GM12878 (cell line): ENCODE results near the gene CDH4. TPM values are rescaled to one million over a fixed set of nuclear protein-coding genes. Genes with fewer than 3 reads are reported as not detected.

ENCODE experiments used
- ATAC-seq: fragments of 200-7000 bp; cut with Tn5 transposase; 3 replicates; pipeline ENCODE4 v1.9.1; 2020; ENCODE audit warnings: mild to moderate bottlenecking, moderate library complexity
- BruUV-seq: library from RNA; stranded (reverse); fragments of 400-500 nt; replicated peaks from 2 replicates; lab custom pipeline; 2021; lab: Mats Ljungman, UMichigan
- CTCF ChIA-PET: fragments of 300-600 bp; sonication (Branson Sonifier 250); formaldehyde crosslinking; extraction: SDS; loops from one replicate; lab custom pipeline; 2021; ENCODE audit warnings: inconsistent platforms; lab: Yijun Ruan, JAX
- POLR2A ChIA-PET: fragments of 350-600 bp; formaldehyde crosslinking; extraction: SDS; loops from one replicate; lab custom pipeline; 2021; ENCODE audit warnings: inconsistent platforms; lab: Charles Lee
- RAD21 ChIA-PET: fragments of 300-600 bp; sonication (Branson Sonifier 250); formaldehyde crosslinking; loops from one replicate; lab custom pipeline; 2023; ENCODE audit warnings: antibody characterized with exemption; ENCODE audit not compliant: unreplicated experiment; lab: Charles Lee
- SMC1A ChIA-PET: fragments of 300-600 bp; sonication (Branson Sonifier 250); formaldehyde crosslinking; loops from one replicate; lab custom pipeline; 2023; ENCODE audit not compliant: unreplicated experiment, uncharacterized antibody; lab: Charles Lee
- DNase-seq: peaks from one replicate; pipeline ENCODE4 v3.0.0-alpha.2; 2011; ENCODE audit warnings: low read depth, low spot score
- FAIRE-seq: peaks from 3 replicates; lab custom pipeline; 2011; peaks lifted over from hg19 to GRCh38; lab: Jason Lieb, UNC
- H2AFZ ChIP-seq: 2 replicates; pipeline ENCODE4 v1.6.0; 2011; ENCODE audit warnings: low read depth, low read length, control low read depth; ENCODE audit not compliant: control insufficient read depth
- H3K27ac ChIP-seq: 2 replicates; pipeline ENCODE4 v1.5.1; 2011; ENCODE audit warnings: control low read depth; ENCODE audit not compliant: control insufficient read depth, insufficient read depth
- H3K27me3 ChIP-seq, 2 experiments: replicated peaks in 1 of 2; 2 replicates each; pipeline versions ENCODE4 v1.6.0 to v1.6.1; 2011; ENCODE audit warnings: low read length in 1 of 2; ENCODE audit not compliant: control insufficient read depth in 2 of 2, insufficient read depth in 2 of 2
- H3K36me3 ChIP-seq, 2 experiments: 2 replicates each; pipeline ENCODE4 v1.5.1; 2011; ENCODE audit warnings: low read length in 1 of 2; ENCODE audit not compliant: control insufficient read depth in 2 of 2, insufficient read depth in 2 of 2
- H3K4me1 ChIP-seq: 2 replicates; pipeline ENCODE4 v1.6.1; 2011; ENCODE audit warnings: mild to moderate bottlenecking, low read length, moderate library complexity, mixed read lengths; ENCODE audit not compliant: control insufficient read depth, insufficient read depth
- H3K4me2 ChIP-seq: 2 replicates; pipeline ENCODE4 v1.6.0; 2011; ENCODE audit warnings: control low read depth; ENCODE audit not compliant: control insufficient read depth, insufficient read depth
- H3K4me3 ChIP-seq: fragments of 200-600 bp; sonication (generic); 2 replicates; pipeline ENCODE4 v1.5.1; 2016
- H3K79me2 ChIP-seq: 2 replicates; pipeline ENCODE4 v1.6.0; 2011; ENCODE audit warnings: low read length; ENCODE audit not compliant: control insufficient read depth, insufficient read depth
- H3K9ac ChIP-seq: 2 replicates; pipeline ENCODE4 v1.8.0; 2011; ENCODE audit warnings: low read length, control low read depth, mixed read lengths; ENCODE audit not compliant: control insufficient read depth, insufficient read depth
- H3K9me3 ChIP-seq: replicated peaks from 3 replicates; pipeline ENCODE4 v1.5.1; 2011; ENCODE audit warnings: mild to moderate bottlenecking, low read length; ENCODE audit not compliant: control insufficient read depth, insufficient read depth
- H4K20me1 ChIP-seq: 2 replicates; pipeline ENCODE4 v1.6.0; 2011; ENCODE audit not compliant: control insufficient read depth, insufficient read depth
- CBFB ChIP-seq: IDR thresholded peaks from 2 replicates; pipeline ENCODE4 v1.6.1; 2016; ENCODE audit warnings: antibody characterized with exemption, low read depth
- DPF2 ChIP-seq: fragments of 450-650 bp; IDR thresholded peaks from 2 replicates; pipeline ENCODE4 v1.6.1; 2017; ENCODE audit warnings: mild to moderate bottlenecking
- ELK1 ChIP-seq: IDR thresholded peaks from 2 replicates; pipeline ENCODE4 v1.6.1; 2012; ENCODE audit warnings: low read depth, low read length, improper control_type of control experiment
- JUNB ChIP-seq: IDR thresholded peaks from 2 replicates; pipeline ENCODE4 v1.6.1; 2016; ENCODE audit warnings: antibody characterized with exemption, mild to moderate bottlenecking
- NBN ChIP-seq: fragments of 450-650 bp; IDR thresholded peaks from 2 replicates; pipeline ENCODE4 v1.6.1; 2016
- RAD21 ChIP-seq: IDR thresholded peaks from 2 replicates; pipeline ENCODE4 v1.6.1; 2011; ENCODE audit warnings: mild to moderate bottlenecking, low read depth, low read length, moderate library complexity; ENCODE audit not compliant: insufficient read depth
- RB1 ChIP-seq: fragments of 450-650 bp; formaldehyde crosslinking; IDR thresholded peaks from 2 replicates; pipeline ENCODE4 v1.6.1; 2017; ENCODE audit warnings: mild to moderate bottlenecking, borderline replicate concordance
- SMAD1 ChIP-seq: fragments of 450-650 bp; IDR thresholded peaks from 2 replicates; pipeline ENCODE4 v1.6.1; 2018; ENCODE audit warnings: mild to moderate bottlenecking, low read depth; ENCODE audit not compliant: partially characterized antibody
- TCF3 ChIP-seq: IDR thresholded peaks from 2 replicates; pipeline ENCODE4 v1.6.1; 2012; ENCODE audit warnings: low read depth, mild to moderate bottlenecking, low read length, borderline replicate concordance; ENCODE audit not compliant: insufficient read depth
- ZNF24 ChIP-seq: fragments of 450-650 bp; IDR thresholded peaks from 2 replicates; pipeline ENCODE4 v1.6.1; 2017; ENCODE audit warnings: antibody characterized with exemption, mild to moderate bottlenecking
- WGBS: methylation state at CpG from one replicate; pipeline ENCODE4 v1.1.6; 2016; ENCODE audit warnings: low lambda C conversion rate; ENCODE audit not compliant: insufficient replicate concordance, insufficient coverage; ENCODE audit errors: missing lambda C conversion rate; 5-methylcytosine and 5-hydroxymethylcytosine counted together
- in situ Hi-C: fragments of 300-500 bp; cut with MboI; formaldehyde crosslinking; loops from 9 replicates; pipeline ENCODE4 v1.14.3; 2018; ENCODE audit warnings: mixed read lengths
- intact Hi-C: fragments of 100-400 bp; cut with micrococcal nuclease; formaldehyde crosslinking; loops from one replicate; pipeline ENCODE4 v1.14.2; 2022; ENCODE audit not compliant: unreplicated experiment
- polyA plus RNA-seq, 11 experiments: library from polyadenylated mRNA; depleted of rRNA in 4 of 11; unstranded in 6 of 11; stranded (reverse) in 5 of 11; fragments of >200 nt; fragmentation: Nextera tagmentation in 4 of 11; fragmentation: Illumina TruSeq in 1 of 11; extraction: Ambion mirVana in 4 of 11; extraction: Trizol in 1 of 11; gene quantifications; 1 replicate in 1 of 11; 2 replicates in 10 of 11; pipeline versions ENCODE4 v1.2.1 to v1.2.3, GENCODE V29; 2011 to 2016; ENCODE audit warnings: inconsistent platforms in 2 of 11, missing spikeins in 2 of 11, low read depth in 1 of 11
- total RNA-seq, 4 experiments: library from RNA; depleted of rRNA in 3 of 4; stranded (reverse); fragments of >200 nt in 3 of 4; fragmentation: Illumina TruSeq in 1 of 4; extraction: Trizol in 1 of 4; gene quantifications; 2 replicates each; pipeline versions ENCODE4 v1.2.1 to v1.2.3, GENCODE V29; 2013 to 2021
- TF ChIP-seq, protein P1 (sequence below): fragments of 450-650 bp; IDR thresholded peaks from 2 replicates; pipeline ENCODE4 v1.6.1; 2017; ENCODE audit warnings: mild to moderate bottlenecking, low read depth, inconsistent platforms; ENCODE audit not compliant: poor library complexity, severe bottlenecking

Gene CDH4
- total and polyA plus RNA-seq, 10 of the 15 experiments (the other 5 are each of a cell fraction or from before 2014, with no cell fraction given), result not detected

DNA sequence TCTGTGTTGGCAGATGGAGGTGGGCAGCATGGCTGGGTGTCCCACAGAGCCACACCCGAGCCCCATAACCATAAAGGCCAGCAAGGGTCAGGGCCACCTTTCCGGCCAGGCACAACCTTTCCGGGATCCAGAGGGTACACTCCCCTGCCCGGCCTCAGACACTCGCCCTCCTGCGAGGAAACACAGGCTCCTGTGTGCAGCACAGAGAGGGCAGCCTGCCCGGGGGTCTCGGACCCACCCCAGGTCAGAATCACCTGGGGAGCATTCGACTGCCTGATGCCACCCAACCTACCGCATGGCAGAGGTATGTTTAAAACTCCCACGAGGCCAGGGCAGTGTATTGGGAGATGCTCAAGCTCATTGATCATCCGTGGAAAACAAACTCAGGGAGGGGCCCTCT is 553.3 kb downstream of the CDH4 start:
- ATAC-seq (no peak), FAIRE-seq (no peak), DNase-seq (no peak)
- POLR2A ChIA-PET, result no interaction called here
- H3K36me3 ChIP-seq, result no peaks in the 10 kb centered on the region
- TF ChIP-seq ELK1 (no peak), TCF3 (no peak), ZNF24 (no peak), CBFB (no peak), JUNB (no peak), DPF2 (no peak), SMAD1 (no peak), RAD21 (no peak), RB1 (no peak), NBN (no peak)
- TF ChIP-seq, protein P1, sequence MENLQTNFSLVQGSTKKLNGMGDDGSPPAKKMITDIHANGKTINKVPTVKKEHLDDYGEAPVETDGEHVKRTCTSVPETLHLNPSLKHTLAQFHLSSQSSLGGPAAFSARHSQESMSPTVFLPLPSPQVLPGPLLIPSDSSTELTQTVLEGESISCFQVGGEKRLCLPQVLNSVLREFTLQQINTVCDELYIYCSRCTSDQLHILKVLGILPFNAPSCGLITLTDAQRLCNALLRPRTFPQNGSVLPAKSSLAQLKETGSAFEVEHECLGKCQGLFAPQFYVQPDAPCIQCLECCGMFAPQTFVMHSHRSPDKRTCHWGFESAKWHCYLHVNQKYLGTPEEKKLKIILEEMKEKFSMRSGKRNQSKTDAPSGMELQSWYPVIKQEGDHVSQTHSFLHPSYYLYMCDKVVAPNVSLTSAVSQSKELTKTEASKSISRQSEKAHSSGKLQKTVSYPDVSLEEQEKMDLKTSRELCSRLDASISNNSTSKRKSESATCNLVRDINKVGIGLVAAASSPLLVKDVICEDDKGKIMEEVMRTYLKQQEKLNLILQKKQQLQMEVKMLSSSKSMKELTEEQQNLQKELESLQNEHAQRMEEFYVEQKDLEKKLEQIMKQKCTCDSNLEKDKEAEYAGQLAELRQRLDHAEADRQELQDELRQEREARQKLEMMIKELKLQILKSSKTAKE, result no peak
- H3K9me3 ChIP-seq, result no peaks in the 10 kb centered on the region
- in situ Hi-C loops, result no loop called here
- no peak overlapping the region for H2AFZ ChIP-seq
- intact Hi-C loops, result no loop called here
- WGBS, result 24% methylated on average over 12 of the region's 12 CpGs
- H3K79me2 ChIP-seq, result no peaks in the 10 kb centered on the region
- RAD21 ChIA-PET, result no interaction called here
- no peak overlapping the region for H3K9ac ChIP-seq
- CTCF ChIA-PET, result no interaction called here
- no peaks in the 10 kb centered on the region for H4K20me1 ChIP-seq
- H3K4me1 ChIP-seq, result no peaks in the 10 kb centered on the region
- H3K27ac ChIP-seq, result no peak overlapping the region
- SMC1A ChIA-PET, result no interaction called here
- no peak overlapping the region for H3K4me2 ChIP-seq
- no peak overlapping the region for H3K4me3 ChIP-seq
- BruUV-seq, result no TSS peak
- no peaks in the 10 kb centered on the region; a peak in 2 of 4 replicates for H3K27me3 ChIP-seq
